ENCODE data around the gene FFAR2.

DNA sequence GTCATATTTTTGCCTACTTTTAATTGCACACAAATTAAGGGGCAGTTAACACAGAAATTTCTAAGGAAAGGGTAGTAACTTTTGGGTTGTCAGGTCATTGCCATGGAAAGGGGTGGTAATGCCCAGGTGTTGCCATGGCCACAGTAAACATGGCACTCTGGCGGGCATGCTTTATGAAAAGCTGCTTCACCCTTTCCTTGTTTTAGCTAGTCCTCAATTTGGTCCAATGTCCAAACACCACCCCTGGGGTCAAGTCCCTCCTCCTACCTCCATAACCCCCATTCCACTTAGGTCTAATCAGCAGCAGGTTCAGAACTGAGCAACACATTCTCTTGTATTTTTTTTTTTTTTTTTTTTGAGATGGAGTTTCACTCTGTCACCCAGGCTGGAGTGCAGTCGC, 6.6 kb downstream of the FFAR2 start:
- TF ChIP-seq, protein P1, sequence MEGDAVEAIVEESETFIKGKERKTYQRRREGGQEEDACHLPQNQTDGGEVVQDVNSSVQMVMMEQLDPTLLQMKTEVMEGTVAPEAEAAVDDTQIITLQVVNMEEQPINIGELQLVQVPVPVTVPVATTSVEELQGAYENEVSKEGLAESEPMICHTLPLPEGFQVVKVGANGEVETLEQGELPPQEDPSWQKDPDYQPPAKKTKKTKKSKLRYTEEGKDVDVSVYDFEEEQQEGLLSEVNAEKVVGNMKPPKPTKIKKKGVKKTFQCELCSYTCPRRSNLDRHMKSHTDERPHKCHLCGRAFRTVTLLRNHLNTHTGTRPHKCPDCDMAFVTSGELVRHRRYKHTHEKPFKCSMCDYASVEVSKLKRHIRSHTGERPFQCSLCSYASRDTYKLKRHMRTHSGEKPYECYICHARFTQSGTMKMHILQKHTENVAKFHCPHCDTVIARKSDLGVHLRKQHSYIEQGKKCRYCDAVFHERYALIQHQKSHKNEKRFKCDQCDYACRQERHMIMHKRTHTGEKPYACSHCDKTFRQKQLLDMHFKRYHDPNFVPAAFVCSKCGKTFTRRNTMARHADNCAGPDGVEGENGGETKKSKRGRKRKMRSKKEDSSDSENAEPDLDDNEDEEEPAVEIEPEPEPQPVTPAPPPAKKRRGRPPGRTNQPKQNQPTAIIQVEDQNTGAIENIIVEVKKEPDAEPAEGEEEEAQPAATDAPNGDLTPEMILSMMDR (IDR thresholded peaks at IDR 0.05) = no peak
- TF ChIP-seq POLR2AphosphoS5 (IDR thresholded peaks at IDR 0.05; ENCODE audit: insufficient read depth in 1 of 2, low read depth in 1 of 2) = no peak
